ACC112 (cell line): ENCODE data around the gene IRF5.

Source experiments
- H2AFZ ChIP-seq: fragments of 200-600 bp; sonication (generic); one replicate; pipeline ENCODE4 v1.6.0; 2017; ENCODE audit warnings: antibody characterized with exemption, low read length; ENCODE audit not compliant: unreplicated experiment
- H3K27ac ChIP-seq: fragments of 200-600 bp; sonication (generic); 2 replicates; pipeline ENCODE4 v1.5.1; 2014; ENCODE audit warnings: low read depth, mild to moderate bottlenecking, antibody characterized with exemption, low read length, moderate library complexity
- H3K27me3 ChIP-seq: fragments of 200-600 bp; sonication (generic); 2 replicates; pipeline ENCODE4 v1.6.1; 2014; ENCODE audit warnings: mild to moderate bottlenecking, antibody characterized with exemption, low read length, moderate library complexity, mixed read lengths; ENCODE audit not compliant: insufficient read depth
- H3K36me3 ChIP-seq: fragments of 200-600 bp; sonication (generic); 2 replicates; pipeline ENCODE4 v1.6.1; 2016; ENCODE audit warnings: mild to moderate bottlenecking, antibody characterized with exemption, low read length, moderate library complexity, mixed read lengths; ENCODE audit not compliant: insufficient read depth
- H3K4me1 ChIP-seq: fragments of 200-600 bp; sonication (generic); one replicate; pipeline ENCODE4 v1.6.1; 2016; ENCODE audit warnings: low read length, mixed read lengths; ENCODE audit not compliant: insufficient read depth, unreplicated experiment, control insufficient read depth
- H3K4me3 ChIP-seq: fragments of 200-600 bp; sonication (generic); 2 replicates; pipeline ENCODE4 v1.5.1; 2014; ENCODE audit warnings: mild to moderate bottlenecking, low read depth, low read length
- H3K79me2 ChIP-seq: fragments of 200-600 bp; sonication (generic); one replicate; pipeline ENCODE4 v1.6.0; 2016; ENCODE audit warnings: low read length; ENCODE audit not compliant: control insufficient read depth, unreplicated experiment, insufficient read depth

Gene IRF5

DNA sequence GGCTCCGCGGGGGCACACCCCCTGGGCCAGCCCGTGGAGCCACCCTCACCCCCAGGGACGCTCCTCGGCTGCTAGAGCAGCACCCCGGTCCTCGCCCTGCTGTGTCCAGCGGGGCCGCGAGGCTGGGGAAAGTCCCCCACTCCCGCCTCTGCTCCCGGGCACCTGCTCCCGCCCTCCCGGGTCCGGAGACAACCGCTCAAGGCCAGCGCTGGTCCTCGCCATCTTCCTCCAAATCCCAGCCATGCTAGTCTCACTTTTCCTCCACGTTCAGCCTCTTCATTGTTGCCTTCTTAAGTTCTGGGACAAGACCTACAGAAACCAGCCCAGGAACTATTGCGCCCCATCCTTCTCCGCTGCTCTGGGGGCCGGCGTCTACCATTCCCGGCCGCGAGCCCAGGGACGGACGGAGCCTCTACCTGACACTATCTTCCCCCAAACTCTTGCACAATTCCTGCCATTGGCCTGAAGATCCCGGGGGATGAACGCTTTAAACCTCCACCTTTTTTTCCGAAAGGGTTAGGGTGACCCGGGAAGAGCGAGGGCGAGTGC is 22.4 kb upstream of the IRF5 start:
- H2AFZ ChIP-seq = no peak overlapping the region
- H3K4me3 ChIP-seq = peak overlapping the region; percentile 26
- no peak overlapping the region for H3K27ac ChIP-seq
- H3K4me1 ChIP-seq = no peaks in the 10 kb centered on the region
- no peaks in the 10 kb centered on the region for H3K79me2 ChIP-seq
- H3K27me3 ChIP-seq = peaks cover 79% of the 10 kb centered on the region
- H3K36me3 ChIP-seq = no peaks in the 10 kb centered on the region

DNA sequence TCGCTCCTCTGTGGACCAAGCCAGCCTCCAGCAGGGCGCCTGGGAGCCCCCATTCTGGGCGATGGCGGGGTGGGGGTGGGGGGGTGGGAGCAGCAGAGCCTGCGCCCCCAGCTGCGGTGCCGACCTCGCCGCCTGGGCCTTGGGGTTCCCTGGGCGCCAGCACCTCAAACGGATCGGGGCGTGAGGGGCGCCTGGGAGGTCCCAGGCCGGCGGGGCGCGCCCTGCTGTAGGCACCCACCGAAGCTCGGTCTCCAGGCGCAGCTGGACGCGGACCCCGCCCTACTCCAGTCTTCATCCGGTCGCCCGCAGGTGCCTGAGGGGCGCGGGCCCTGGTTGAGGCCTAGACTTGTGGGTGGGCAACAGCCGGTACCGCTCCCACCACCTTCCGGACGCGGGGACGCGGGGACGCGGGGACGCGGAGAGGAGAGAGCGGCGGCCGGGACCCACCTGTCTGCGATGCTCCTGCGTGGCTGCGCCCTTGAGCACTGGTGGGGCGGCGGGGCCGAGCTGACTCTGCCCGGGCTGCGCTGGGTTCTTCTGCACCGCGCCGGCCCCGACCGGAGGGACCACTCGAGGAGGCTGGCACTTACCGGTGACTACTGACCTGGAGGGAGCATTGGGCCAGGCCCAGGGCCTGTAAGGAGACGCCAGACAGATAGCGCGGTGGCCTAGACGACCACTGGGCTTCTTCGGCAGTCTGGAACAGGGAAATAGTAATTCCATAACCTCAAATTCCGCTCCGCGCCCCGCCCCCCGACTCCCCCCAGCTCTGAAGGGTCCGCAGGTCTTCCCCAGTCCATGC is 21.7 kb upstream of the IRF5 start:
- Histone ChIP-seq H3K79me2 (no peaks in the 10 kb centered on the region), H3K4me1 (no peaks in the 10 kb centered on the region), H2AFZ (no peak overlapping the region), H3K27me3 (peaks cover 79% of the 10 kb centered on the region), H3K4me3 (no peak overlapping the region; the same call in 1 of the 2 replicates), H3K27ac (no peak overlapping the region), H3K36me3 (no peaks in the 10 kb centered on the region)

DNA sequence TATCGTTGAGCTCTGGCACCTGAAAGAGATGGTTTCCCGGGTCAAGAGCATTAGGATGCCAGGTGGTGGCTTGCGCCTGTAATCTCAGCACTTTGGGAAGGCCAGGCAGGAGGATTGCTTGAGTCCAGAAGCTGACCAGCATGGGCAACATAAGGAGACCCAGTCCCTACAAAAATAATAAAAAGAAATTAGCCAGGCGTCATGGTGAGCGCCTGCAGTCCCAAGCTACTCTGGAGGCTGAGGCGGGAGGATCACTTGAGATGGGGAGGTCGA is 21.1 kb upstream of the IRF5 start:
- Histone ChIP-seq H3K27me3 (peaks cover 77% of the 10 kb centered on the region), H2AFZ (no peak overlapping the region), H3K4me3 (no peak overlapping the region), H3K27ac (no peak overlapping the region), H3K79me2 (no peaks in the 10 kb centered on the region), H3K4me1 (no peaks in the 10 kb centered on the region), H3K36me3 (no peaks in the 10 kb centered on the region)

DNA sequence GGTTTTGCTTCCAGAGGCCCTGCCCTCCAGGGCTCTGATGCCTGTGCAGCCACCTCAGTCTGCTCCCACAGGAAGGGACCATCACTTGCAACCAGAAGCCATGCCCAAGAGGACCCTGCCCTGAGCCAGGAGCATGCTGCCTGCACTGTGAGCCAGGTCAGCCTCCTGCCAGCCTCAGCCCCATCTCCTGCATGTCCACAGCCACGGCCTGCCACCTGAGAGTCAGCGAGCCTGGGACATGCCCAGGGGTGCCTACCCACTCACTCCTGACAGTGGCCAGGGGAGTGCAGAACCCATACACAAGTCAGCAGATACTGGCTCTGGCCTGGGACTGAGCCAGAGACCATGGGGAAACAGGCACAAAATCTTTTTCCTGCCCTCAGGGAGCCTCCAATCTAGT is 20.6 kb upstream of the IRF5 start:
- Histone ChIP-seq H3K4me3 (no peak overlapping the region), H3K27ac (no peak overlapping the region), H3K4me1 (no peaks in the 10 kb centered on the region), H2AFZ (no peak overlapping the region), H3K36me3 (no peaks in the 10 kb centered on the region), H3K79me2 (no peaks in the 10 kb centered on the region), H3K27me3 (peaks cover 76% of the 10 kb centered on the region)

DNA sequence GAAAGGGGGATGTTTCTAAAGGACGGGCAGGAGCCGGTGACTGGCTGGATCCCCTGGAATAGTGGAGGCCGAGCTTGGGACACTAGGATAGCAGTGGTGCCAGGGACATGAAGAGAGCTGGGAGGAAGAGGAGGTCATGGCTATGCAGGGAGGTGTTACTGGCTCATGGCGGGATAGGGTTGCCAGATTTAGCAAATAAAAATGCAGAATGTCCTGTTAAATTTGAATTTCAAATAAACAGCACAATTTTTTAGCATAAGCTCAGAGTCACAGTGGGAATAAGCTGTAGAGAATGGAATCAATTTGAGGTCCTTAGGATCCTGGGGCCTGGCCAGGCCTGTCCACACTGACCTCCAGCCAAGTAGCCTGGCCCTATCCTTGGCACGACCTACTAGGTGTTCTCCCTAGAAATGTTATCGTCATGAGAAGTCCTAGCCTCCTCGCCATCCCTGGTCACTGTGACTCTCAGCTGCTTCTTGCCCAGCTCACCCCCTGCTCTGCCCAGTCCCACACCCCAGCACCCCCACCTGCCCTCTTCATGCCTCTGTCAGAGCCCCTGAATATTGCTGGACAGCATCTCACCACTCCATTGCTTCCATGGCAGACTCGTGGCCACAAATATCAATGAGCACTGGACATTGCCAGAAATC is 19.6 kb upstream of the IRF5 start:
- no peaks in the 10 kb centered on the region for H3K4me1 ChIP-seq
- H3K79me2 ChIP-seq = no peaks in the 10 kb centered on the region
- no peak overlapping the region for H2AFZ ChIP-seq
- H3K27me3 ChIP-seq = peaks cover 82% of the 10 kb centered on the region
- no peaks in the 10 kb centered on the region for H3K36me3 ChIP-seq
- H3K27ac ChIP-seq = no peak overlapping the region
- H3K4me3 ChIP-seq = no peak overlapping the region

DNA sequence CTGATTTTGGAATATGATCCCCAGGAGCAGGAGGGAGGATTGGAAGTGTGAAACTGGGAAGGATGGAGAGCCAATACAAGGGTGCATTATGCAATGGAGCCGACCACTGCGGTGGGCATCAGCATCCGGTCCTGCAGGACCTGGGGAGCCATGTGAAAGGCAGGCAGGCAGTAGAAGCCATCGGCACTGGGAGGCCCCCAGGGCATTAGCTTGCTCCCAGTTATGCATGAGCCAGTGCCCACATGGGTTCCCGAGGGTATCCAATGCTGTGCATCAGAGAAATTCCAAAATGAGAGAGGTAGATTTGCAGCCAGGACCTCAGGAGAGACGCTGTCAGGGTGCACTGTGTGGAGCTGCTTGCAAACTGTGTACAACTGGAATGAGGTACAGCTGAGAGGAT is 18.5 kb upstream of the IRF5 start:
- Histone ChIP-seq H3K27ac (no peak overlapping the region), H3K27me3 (peaks cover 84% of the 10 kb centered on the region), H3K79me2 (no peaks in the 10 kb centered on the region), H2AFZ (no peak overlapping the region), H3K4me3 (no peak overlapping the region), H3K4me1 (no peaks in the 10 kb centered on the region), H3K36me3 (no peaks in the 10 kb centered on the region)

DNA sequence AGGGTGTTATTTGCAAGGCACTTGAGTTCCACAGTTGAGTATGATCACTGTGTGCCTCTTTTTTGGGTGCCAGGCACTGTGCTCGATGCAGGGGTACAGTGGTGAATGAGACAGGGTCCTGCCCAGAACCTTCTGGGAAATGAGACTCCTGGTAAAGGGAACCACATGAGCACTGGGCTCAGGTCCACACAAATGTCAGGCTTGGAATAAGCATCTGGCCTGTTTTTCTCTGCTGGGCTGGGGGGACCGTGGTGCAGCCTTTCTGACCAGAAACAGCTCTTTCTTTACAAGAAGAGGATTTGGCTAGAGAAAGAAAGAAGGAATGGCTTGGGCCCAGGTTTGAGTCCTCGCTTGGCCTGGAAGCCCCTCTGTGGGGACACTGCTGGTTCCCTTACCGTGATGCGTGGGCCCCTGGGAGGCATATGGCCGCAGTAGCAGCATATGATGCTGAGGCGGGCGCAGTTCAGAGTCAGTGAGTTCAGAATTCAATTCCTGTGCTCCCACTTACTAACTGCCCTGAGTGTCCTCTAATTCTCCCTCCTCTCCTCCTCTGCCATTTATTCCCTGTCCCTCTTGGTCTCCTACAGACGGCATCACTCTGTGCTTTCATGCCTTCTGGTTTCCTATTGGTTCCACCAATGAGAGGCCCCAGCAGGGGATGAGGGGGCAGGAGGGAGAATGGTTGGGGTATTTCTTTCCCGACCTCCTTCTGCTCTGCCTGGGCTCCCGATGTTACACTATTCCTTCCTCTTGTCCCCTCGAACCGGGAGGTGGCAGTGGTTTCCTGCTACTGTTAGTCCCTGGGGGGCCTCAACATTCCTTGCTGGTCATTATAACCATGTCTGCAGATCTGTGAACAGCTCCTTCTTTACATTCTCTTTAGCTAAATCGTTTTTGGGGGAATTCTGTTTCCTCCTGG is 17.6 kb upstream of the IRF5 start:
- Histone ChIP-seq H3K27me3 (peaks cover 79% of the 10 kb centered on the region), H3K4me3 (no peak overlapping the region), H3K27ac (no peak overlapping the region), H3K79me2 (no peaks in the 10 kb centered on the region), H3K4me1 (no peaks in the 10 kb centered on the region), H3K36me3 (no peaks in the 10 kb centered on the region), H2AFZ (no peak overlapping the region)

DNA sequence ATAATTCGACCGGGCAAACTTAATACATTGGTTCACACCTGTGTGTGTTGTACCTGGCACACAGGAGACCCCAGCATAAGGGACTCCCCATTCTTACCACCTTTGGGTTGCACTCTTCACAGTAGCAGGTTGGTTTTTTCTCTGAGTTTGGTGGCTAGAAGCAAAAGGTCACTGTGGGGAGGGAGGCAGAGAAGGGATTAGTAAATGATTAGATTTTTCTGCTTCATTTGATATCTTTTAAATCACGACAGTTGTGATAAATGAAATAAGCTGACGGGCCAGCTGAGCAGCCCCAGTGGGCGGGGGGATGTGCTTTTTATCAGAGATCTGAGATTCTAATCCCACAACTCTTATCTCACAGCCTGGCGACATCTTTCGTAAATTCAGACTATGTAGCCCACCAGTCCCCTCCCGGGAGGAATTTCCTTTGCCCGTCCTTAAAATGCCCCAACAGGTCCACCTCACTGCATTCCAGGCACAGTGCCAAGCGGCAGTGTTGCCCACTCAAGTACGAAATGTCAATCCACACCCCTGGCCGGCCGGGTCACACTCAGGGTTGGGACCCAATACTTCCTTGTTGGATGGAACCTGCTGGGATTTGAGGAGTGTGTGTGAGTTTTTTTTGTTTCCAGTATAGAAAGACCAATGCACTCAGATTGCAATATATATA is 16.7 kb upstream of the IRF5 start:
- Histone ChIP-seq H3K27me3 (peaks cover 72% of the 10 kb centered on the region), H3K79me2 (no peaks in the 10 kb centered on the region), H3K36me3 (no peaks in the 10 kb centered on the region), H3K27ac (no peak overlapping the region), H2AFZ (no peak overlapping the region), H3K4me1 (no peaks in the 10 kb centered on the region), H3K4me3 (no peak overlapping the region)

DNA sequence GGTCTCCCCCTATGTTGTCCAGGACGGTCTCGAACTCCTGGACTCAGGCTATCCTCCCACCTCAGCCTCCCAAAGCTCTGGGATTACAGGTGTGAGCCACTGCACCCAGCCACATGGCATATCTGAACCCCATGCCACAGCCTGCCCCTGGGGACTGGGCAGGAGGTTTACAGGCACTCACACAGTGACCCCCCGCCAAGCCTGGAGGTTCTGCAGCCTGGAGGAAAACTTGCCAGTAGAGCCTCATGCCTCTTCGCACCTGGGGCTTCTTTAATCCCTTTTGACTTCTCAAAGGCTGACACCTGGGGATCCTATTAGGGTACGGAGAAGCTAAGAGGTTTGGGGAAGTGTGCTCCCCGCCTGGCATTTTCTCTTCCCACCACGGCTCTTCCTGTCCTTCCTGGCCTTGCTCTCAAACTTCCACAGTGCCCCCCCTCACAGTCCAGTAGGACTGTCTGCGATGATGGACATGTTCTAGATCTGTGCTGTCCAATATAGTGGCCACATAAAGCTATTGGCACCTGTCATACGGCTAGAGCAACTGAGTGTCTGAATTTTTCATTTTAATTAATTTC is 15.8 kb upstream of the IRF5 start:
- Histone ChIP-seq H3K36me3 (no peaks in the 10 kb centered on the region), H3K4me3 (no peak overlapping the region), H3K27me3 (peaks cover 63% of the 10 kb centered on the region), H2AFZ (no peak overlapping the region), H3K79me2 (no peaks in the 10 kb centered on the region), H3K4me1 (no peaks in the 10 kb centered on the region), H3K27ac (no peak overlapping the region)
